K562 (cell line): ENCODE measurements around the gene LMF2. TPM values are rescaled to one million over a fixed set of nuclear protein-coding genes. Genes with fewer than 3 reads are reported as not detected.

Experiments
- ATAC-seq: fragments of 200-7000 bp; cut with Tn5 transposase; 3 replicates; pipeline ENCODE4 v1.9.1; 2020; ENCODE audit warnings: moderate library complexity
- BruUV-seq: library from RNA; stranded (reverse); fragments of 400-500 nt; replicated peaks from 2 replicates; lab custom pipeline; 2021; lab: Mats Ljungman, UMichigan
- CTCF ChIA-PET: fragments of 300-600 bp; formaldehyde crosslinking; extraction: SDS; loops from one replicate; lab custom pipeline; 2021; ENCODE audit warnings: low intra/inter-chr PET ratio; lab: Yijun Ruan, JAX
- POLR2A ChIA-PET: fragments of 300-600, 350-650 bp; sonication (Branson Sonifier 250); formaldehyde crosslinking; extraction: SDS; loops from one replicate; lab custom pipeline; 2021; ENCODE audit warnings: antibody characterized with exemption, inconsistent platforms; lab: Yijun Ruan, JAX
- DNase-seq, 4 experiments: peaks; one replicate each; pipeline versions ENCODE4 v3.0.0 to v3.0.0-alpha.2; 2011 to 2018; ENCODE audit warnings: low spot score in 3 of 4, mixed read lengths in 3 of 4; ENCODE audit errors: extremely low read depth in 1 of 4
- FAIRE-seq: peaks from 2 replicates; lab custom pipeline; 2011; peaks lifted over from hg19 to GRCh38; lab: Jason Lieb, UNC
- H2AFZ ChIP-seq: 2 replicates; pipeline ENCODE4 v1.6.0; 2011; ENCODE audit warnings: low read depth, low read length, control low read depth, inconsistent platforms
- H3K27ac ChIP-seq: fragments of 200-600 bp; 3 replicates; pipeline ENCODE4 v1.8.0; 2011; ENCODE audit warnings: low read depth, mild to moderate bottlenecking, control low read depth, inconsistent platforms, low read length, moderate library complexity, mixed read lengths; ENCODE audit errors: extremely low read depth
- H3K27me3 ChIP-seq, 2 experiments: fragments of 300-600 bp in 1 of 2; 2 replicates in 1 of 2; 3 replicates in 1 of 2; pipeline versions ENCODE4 v1.6.0 to v1.8.0; 2011; ENCODE audit warnings: inconsistent platforms in 2 of 2, low read length in 2 of 2, mild to moderate bottlenecking in 1 of 2, mixed read lengths in 1 of 2, moderate library complexity in 1 of 2; ENCODE audit not compliant: control insufficient read depth in 2 of 2, insufficient read depth in 2 of 2
- H3K36me3 ChIP-seq: fragments of 300-600 bp; 3 replicates; pipeline ENCODE4 v1.8.0; 2011; ENCODE audit warnings: mild to moderate bottlenecking, low read length, inconsistent platforms; ENCODE audit not compliant: control insufficient read depth, insufficient read depth
- H3K4me1 ChIP-seq, 2 experiments: fragments of 200-600 bp in 1 of 2; replicated peaks in 1 of 2; 2 replicates in 1 of 2; 3 replicates in 1 of 2; pipeline versions ENCODE4 v1.5.1 to v1.8.0; 2011; ENCODE audit warnings: inconsistent platforms in 2 of 2, low read length in 2 of 2, mild to moderate bottlenecking in 1 of 2, mixed read lengths in 1 of 2, moderate library complexity in 1 of 2; ENCODE audit not compliant: control insufficient read depth in 2 of 2, insufficient read depth in 2 of 2
- H3K4me2 ChIP-seq: 2 replicates; pipeline ENCODE4 v1.6.1; 2011; ENCODE audit warnings: low read length, control low read depth, inconsistent platforms, mixed read lengths; ENCODE audit not compliant: insufficient read depth
- H3K4me3 ChIP-seq: fragments of 200-600 bp; sonication (generic), shearing (Covaris generic); 2 replicates; pipeline ENCODE4 v1.5.1; 2016; ENCODE audit warnings: control low read depth, inconsistent platforms
- H3K79me2 ChIP-seq: fragments of 200-600 bp; 3 replicates; pipeline ENCODE4 v1.8.0; 2011; ENCODE audit warnings: low read length, inconsistent platforms; ENCODE audit not compliant: control insufficient read depth, insufficient read depth
- H3K9ac ChIP-seq, 2 experiments: 2 replicates each; pipeline versions ENCODE4 v1.6.0 to v1.6.1; 2011; ENCODE audit warnings: low read depth in 2 of 2, low read length in 2 of 2, control low read depth in 1 of 2, inconsistent platforms in 1 of 2, mild to moderate bottlenecking in 1 of 2, mixed read lengths in 1 of 2; ENCODE audit not compliant: insufficient read depth in 1 of 2
- H3K9me1 ChIP-seq: one replicate; pipeline ENCODE4 v1.6.0; 2011; ENCODE audit warnings: inconsistent platforms, mild to moderate bottlenecking, low read length, moderate library complexity; ENCODE audit not compliant: control insufficient read depth, insufficient read depth
- H3K9me3 ChIP-seq: replicated peaks from 2 replicates; pipeline ENCODE4 v1.5.1; 2011; ENCODE audit warnings: low read depth, low read length, inconsistent platforms; ENCODE audit not compliant: control insufficient read depth, insufficient read depth
- H4K20me1 ChIP-seq: replicated peaks from 2 replicates; pipeline ENCODE4 v1.6.1; 2011; ENCODE audit warnings: low read length, inconsistent platforms, mixed read lengths; ENCODE audit not compliant: control insufficient read depth, insufficient read depth
- BRD9 ChIP-seq: fragments of 450-650 bp; IDR thresholded peaks from 2 replicates; pipeline ENCODE4 v1.6.1; 2018; ENCODE audit warnings: low read depth; ENCODE audit not compliant: partially characterized antibody
- E2F6 ChIP-seq, 2 experiments: IDR thresholded peaks; 2 replicates each; pipeline ENCODE4 v1.6.1; 2011; ENCODE audit warnings: borderline replicate concordance in 1 of 2, control low read depth in 1 of 2, low read depth in 1 of 2, low read length in 1 of 2, mild to moderate bottlenecking in 1 of 2, mixed read lengths in 1 of 2, moderate library complexity in 1 of 2; ENCODE audit not compliant: insufficient read depth in 1 of 2, insufficient read length in 1 of 2, poor library complexity in 1 of 2, severe bottlenecking in 1 of 2; ENCODE audit errors: extremely low read depth in 1 of 2
- MEIS2 ChIP-seq: fragments of 450-650 bp; IDR thresholded peaks from 2 replicates; pipeline ENCODE4 v1.6.1; 2014; ENCODE audit warnings: mild to moderate bottlenecking; ENCODE audit not compliant: partially characterized antibody
- NCOA6 ChIP-seq: fragments of 450-650 bp; IDR thresholded peaks from 2 replicates; pipeline ENCODE4 v1.6.1; 2017; ENCODE audit warnings: mild to moderate bottlenecking
- POLR3G ChIP-seq: IDR thresholded peaks from 2 replicates; pipeline ENCODE4 v1.6.1; 2011; ENCODE audit not compliant: insufficient read length, insufficient replicate concordance; ENCODE audit errors: extremely low read depth
- SMC3 ChIP-seq: conservative IDR thresholded peaks from 2 replicates; pipeline ENCODE4 v1.6.1; 2011; ENCODE audit warnings: low read depth, low read length, improper control_type of control experiment; ENCODE audit not compliant: insufficient read depth
- THAP7 ChIP-seq: fragments of 250-450 bp; sonication (Bioruptor Pico); IDR thresholded peaks from 2 replicates; pipeline ENCODE4 v1.5.0; 2021
- ZNF280B ChIP-seq: fragments of 250-450 bp; sonication (Bioruptor Pico); IDR thresholded peaks from 2 replicates; pipeline ENCODE4 v1.5.1; 2021; ENCODE audit warnings: mild to moderate bottlenecking
- ZNF511 ChIP-seq: sonication (generic); formaldehyde crosslinking; IDR thresholded peaks from 2 replicates; pipeline ENCODE4 v1.8.0; 2022; ENCODE audit warnings: mild to moderate bottlenecking, missing genetic modification reagents
- ZNF695 ChIP-seq: fragments of 450-650 bp; formaldehyde crosslinking; IDR thresholded peaks from 2 replicates; pipeline ENCODE4 v1.4.0; 2020; ENCODE audit warnings: mild to moderate bottlenecking, moderate library complexity
- WGBS: fragments of 100-300 bp; shearing (Covaris generic); methylation state at CpG from one replicate; pipeline ENCODE4 v1.1.6; 2016; ENCODE audit warnings: low coverage, mixed read lengths; ENCODE audit not compliant: insufficient coverage; ENCODE audit errors: missing lambda C conversion rate; 5-methylcytosine and 5-hydroxymethylcytosine counted together
- in situ Hi-C: fragments of 300-500 bp; cut with MboI; formaldehyde crosslinking; loops from 4 replicates; pipeline ENCODE4 v1.15.0; 2018; ENCODE audit warnings: inconsistent platforms, mixed read lengths
- intact Hi-C: fragments of 100-400 bp; cut with micrococcal nuclease; formaldehyde crosslinking; loops from 2 replicates; pipeline ENCODE4 v1.14.2; 2022
- polyA plus RNA-seq, 8 experiments: library from polyadenylated mRNA; depleted of rRNA in 4 of 8; stranded (reverse) in 5 of 8; unstranded in 3 of 8; fragments of >200 nt; fragmentation: Nextera tagmentation in 2 of 8; fragmentation: Illumina TruSeq in 1 of 8; extraction: Ambion mirVana in 2 of 8; extraction: Trizol in 1 of 8; gene quantifications; 2 replicates each; pipeline versions ENCODE4 v1.2.1 to v1.2.3, GENCODE V29; 2011 to 2014; ENCODE audit warnings: inconsistent platforms in 1 of 8, missing spikeins in 1 of 8
- total RNA-seq, 7 experiments: library from RNA; depleted of rRNA in 6 of 7; stranded (reverse); fragments of >200 nt in 6 of 7; fragmentation: Illumina TruSeq in 2 of 7; extraction: Trizol in 2 of 7; gene quantifications; 2 replicates each; pipeline versions ENCODE4 v1.2.1 to v1.2.3, GENCODE V29; 2011 to 2021; ENCODE audit warnings: low replicate concordance in 1 of 7

The LMF2 gene
- total and polyA plus RNA-seq, 9 of the 15 experiments (the other 6 are each of a cell fraction or from before 2014, with no cell fraction given) = 0.08 to 37.1 (median 7.6) TPM

GRCh38 chr22:50488006-50488677, 19.4 kb downstream of the LMF2 start:
- H3K4me3 ChIP-seq = no peak overlapping the region
- no peak for TF ChIP-seq NCOA6
- TF ChIP-seq ZNF511 (CRISPR knock-in tag) = no peak
- TF ChIP-seq BRD9 = no peak
- TF ChIP-seq MEIS2 = no peak
- TF ChIP-seq THAP7 (CRISPR knock-in tag) = no peak
- no peak for TF ChIP-seq ZNF280B (CRISPR knock-in tag)
- TF ChIP-seq ZNF695 (CRISPR knock-in tag) = no peak
- no peak for TF ChIP-seq POLR3G
- no peak for TF ChIP-seq SMC3
- no peak for TF ChIP-seq E2F6 (IDR thresholded peaks at IDR 0.05; ENCODE audit: borderline replicate concordance in 1 of 2, extremely low read depth in 1 of 2, insufficient read depth in 1 of 2, insufficient read length in 1 of 2, low read depth in 1 of 2, low read length in 1 of 2, poor library complexity in 1 of 2, severe bottlenecking in 1 of 2)

More at GRCh38 chr22:50488006-50488677, 19.4 kb downstream of the LMF2 start:
- intact Hi-C loops (no loop called here), in situ Hi-C loops (no loop called here)
- Histone ChIP-seq H3K79me2 (no peaks in the 10 kb centered on the region), H3K4me1 (peaks cover 4 to 46% of the 10 kb centered on the region in 2 experiments; a peak in 3 of 5 replicates), H4K20me1 (no peaks in the 10 kb centered on the region), H3K27ac (no peak overlapping the region), H3K4me2 (no peak overlapping the region), H3K9ac (no peak overlapping the region), H3K9me1 (no peaks in the 10 kb centered on the region), H2AFZ (no peak overlapping the region), H3K27me3 (no peaks in the 10 kb centered on the region), H3K36me3 (no peaks in the 10 kb centered on the region), H3K9me3 (no peaks in the 10 kb centered on the region)
- ChIA-PET POLR2A (no interaction called here), CTCF (no interaction called here)
- no peak for DNase-seq
- BruUV-seq = no TSS peak
- FAIRE-seq = no peak
- WGBS = 52% methylated on average over 4 of the region's 18 CpGs
- no peak for ATAC-seq
